ENCODE results near the gene HERC4. TPM values are rescaled to one million over a fixed set of nuclear protein-coding genes. Genes with fewer than 3 reads are reported as not detected.
A peak's percentile ranks its signal among the peaks of the same experiment; 100 is the strongest.
"Not testable (repeated sequence)": the region's sequence is repeated elsewhere in the genome, so short reads cannot be mapped to it uniquely, and the experiment has no call there.

HERC4 gene
- total RNA-seq, 1 donor from 2014 or later = 59.4 TPM

- Mint-ChIP-seq H3K36me3 (ENCODE audit: unreplicated experiment) (peaks cover 19% of the 10 kb centered on the region), H3K27ac (ENCODE audit: unreplicated experiment) (peak overlapping the region; percentile 68), H3K9me3 (ENCODE audit: unreplicated experiment) (no peaks in the 10 kb centered on the region), H3K4me3 (ENCODE audit: unreplicated experiment) (no peak overlapping the region), H3K4me1 (ENCODE audit: unreplicated experiment) (peaks cover 26% of the 10 kb centered on the region), H3K27me3 (ENCODE audit: unreplicated experiment) (no peaks in the 10 kb centered on the region)
- no peak for TF ChIP-seq CTCF (IDR thresholded peaks at IDR 0.05)
- no peak for DNase-seq (ENCODE audit: extremely low spot score, unreplicated experiment)
These were observed 32.1 kb downstream of the HERC4 start for GRCh38 chr10:68043030-68043429.

DNA sequence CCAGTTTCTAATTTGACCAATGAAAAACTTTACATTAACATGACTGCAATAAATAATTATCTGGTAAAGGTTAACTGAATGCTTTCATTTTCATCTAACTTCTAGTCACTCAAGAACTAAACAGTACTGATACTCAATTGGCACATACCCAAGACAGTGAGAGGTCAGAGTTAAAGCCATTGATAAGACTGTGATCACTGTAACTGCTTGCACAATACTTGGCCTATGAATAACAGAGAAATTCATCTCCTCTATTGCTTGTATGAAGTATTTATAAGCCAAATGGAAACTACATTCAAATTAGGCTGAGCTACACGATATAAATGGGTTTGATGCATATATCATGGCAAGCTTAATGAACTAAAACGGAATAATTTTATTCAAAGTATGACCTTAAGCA is 43.0 kb downstream of the HERC4 start:
- no peaks in the 10 kb centered on the region for H3K4me1 Mint-ChIP-seq (ENCODE audit: unreplicated experiment)

GRCh38 chr10:68027429-68027828 is 47.7 kb downstream of the HERC4 start:
- Mint-ChIP-seq H3K27me3 (ENCODE audit: unreplicated experiment) (no peaks in the 10 kb centered on the region), H3K4me1 (ENCODE audit: unreplicated experiment) (no peaks in the 10 kb centered on the region), H3K36me3 (ENCODE audit: unreplicated experiment) (peaks cover 36% of the 10 kb centered on the region), H3K27ac (ENCODE audit: unreplicated experiment) (peak overlapping the region; percentile 52), H3K9me3 (ENCODE audit: unreplicated experiment) (peaks cover 4% of the 10 kb centered on the region), H3K4me3 (ENCODE audit: unreplicated experiment) (no peak overlapping the region)
- no peak for DNase-seq (ENCODE audit: extremely low spot score, unreplicated experiment)
- no peak for TF ChIP-seq CTCF (IDR thresholded peaks at IDR 0.05)

More for the DNA sequence above, 43.0 kb downstream of the HERC4 start:
- Mint-ChIP-seq H3K36me3 (ENCODE audit: unreplicated experiment) (peaks cover 37% of the 10 kb centered on the region), H3K9me3 (ENCODE audit: unreplicated experiment) (no peaks in the 10 kb centered on the region), H3K27ac (ENCODE audit: unreplicated experiment) (no peak overlapping the region), H3K27me3 (ENCODE audit: unreplicated experiment) (no peaks in the 10 kb centered on the region), H3K4me3 (ENCODE audit: unreplicated experiment) (no peak overlapping the region)
- no peak for DNase-seq (ENCODE audit: extremely low spot score, unreplicated experiment)
- TF ChIP-seq CTCF (IDR thresholded peaks at IDR 0.05) = no peak

DNA sequence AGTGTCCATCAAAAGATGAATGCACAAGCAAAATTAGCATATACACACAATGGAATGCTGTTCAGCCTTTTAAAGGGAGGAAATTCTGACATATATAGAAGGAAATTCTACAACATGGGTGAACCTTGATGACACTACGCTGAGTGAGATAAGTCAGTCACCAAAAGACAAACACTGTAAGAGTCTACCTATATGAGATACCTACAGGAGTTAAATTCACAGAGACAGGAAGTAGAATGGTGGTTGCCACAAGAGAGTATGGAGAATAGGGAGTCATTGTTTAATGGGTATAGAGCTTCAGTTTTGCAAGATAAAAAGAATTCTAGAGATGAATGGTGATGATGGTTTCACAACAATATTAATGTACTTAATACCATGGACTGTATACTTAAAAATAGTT is 51.8 kb downstream of the HERC4 start:
- H3K9me3 Mint-ChIP-seq (ENCODE audit: unreplicated experiment) = peaks cover 16% of the 10 kb centered on the region

DNA sequence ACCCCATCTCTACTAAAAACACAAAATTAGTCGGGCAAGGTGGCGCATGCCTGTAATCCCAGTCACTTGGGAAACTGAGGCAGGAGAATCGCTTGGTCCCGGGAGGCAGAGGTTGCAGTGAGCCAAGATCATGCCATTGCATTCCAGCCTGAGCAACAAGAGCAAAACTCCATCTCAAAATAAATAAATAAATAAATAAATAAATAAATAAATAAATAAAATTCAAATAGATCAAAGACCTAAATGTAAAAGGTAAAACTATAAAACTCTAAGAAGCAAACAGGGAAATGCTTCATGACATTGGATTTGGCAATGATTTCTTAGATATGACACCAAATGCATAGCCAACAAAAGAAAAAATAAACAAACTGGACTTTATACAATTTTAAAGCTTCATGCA is 52.8 kb downstream of the HERC4 start:
- not testable (repeated sequence) for H3K4me1 Mint-ChIP-seq (ENCODE audit: unreplicated experiment); H3K27me3 Mint-ChIP-seq (ENCODE audit: unreplicated experiment); DNase-seq (ENCODE audit: extremely low spot score, unreplicated experiment); H3K4me3 Mint-ChIP-seq (ENCODE audit: unreplicated experiment); H3K27ac Mint-ChIP-seq (ENCODE audit: unreplicated experiment)
- peaks cover 16% of the 10 kb centered on the region for H3K9me3 Mint-ChIP-seq (ENCODE audit: unreplicated experiment)
- peaks cover 49% of the 10 kb centered on the region for H3K36me3 Mint-ChIP-seq (ENCODE audit: unreplicated experiment)

More for the DNA sequence above, 51.8 kb downstream of the HERC4 start:
- H3K36me3 Mint-ChIP-seq (ENCODE audit: unreplicated experiment) = peaks cover 53% of the 10 kb centered on the region
- H3K27me3 Mint-ChIP-seq (ENCODE audit: unreplicated experiment) = no peaks in the 10 kb centered on the region
- no peak overlapping the region for H3K27ac Mint-ChIP-seq (ENCODE audit: unreplicated experiment)
- DNase-seq (ENCODE audit: extremely low spot score, unreplicated experiment) = no peak
- H3K4me1 Mint-ChIP-seq (ENCODE audit: unreplicated experiment) = no peaks in the 10 kb centered on the region
- TF ChIP-seq CTCF (IDR thresholded peaks at IDR 0.05) = no peak
- H3K4me3 Mint-ChIP-seq (ENCODE audit: unreplicated experiment) = no peak overlapping the region

DNA sequence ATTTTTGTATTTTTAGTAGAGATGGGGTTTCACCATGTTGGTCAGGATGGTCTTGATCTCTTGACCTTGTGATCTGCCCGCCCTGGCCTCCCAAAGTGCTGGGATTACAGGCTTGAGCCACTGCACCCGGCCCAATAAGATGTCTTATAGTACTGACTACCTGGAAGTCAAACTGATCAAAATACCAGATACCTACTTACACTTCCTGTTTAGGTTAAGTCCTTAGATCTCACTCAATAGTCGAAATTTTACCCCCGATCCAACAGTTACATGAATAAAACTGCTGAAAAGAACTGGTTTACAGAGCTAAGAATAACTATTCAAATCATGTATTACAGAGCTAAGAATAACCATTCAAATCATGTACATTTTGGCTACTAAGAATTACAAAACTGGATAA is 58.6 kb downstream of the HERC4 start:
- not testable (repeated sequence) for H3K27me3 Mint-ChIP-seq (ENCODE audit: unreplicated experiment); H3K4me1 Mint-ChIP-seq (ENCODE audit: unreplicated experiment); H3K27ac Mint-ChIP-seq (ENCODE audit: unreplicated experiment); DNase-seq (ENCODE audit: extremely low spot score, unreplicated experiment); H3K9me3 Mint-ChIP-seq (ENCODE audit: unreplicated experiment); H3K4me3 Mint-ChIP-seq (ENCODE audit: unreplicated experiment)
- peaks cover 36% of the 10 kb centered on the region for H3K36me3 Mint-ChIP-seq (ENCODE audit: unreplicated experiment)

Data from osteocyte (in vitro differentiated cells).